ENCODE results near the gene KHDRBS2. TPM values are rescaled to one million over a fixed set of nuclear protein-coding genes. Genes with fewer than 3 reads are reported as not detected.
A peak's percentile ranks its signal among the peaks of the same experiment; 100 is the strongest.

KHDRBS2 gene
- total RNA-seq, 6 donors from 2014 or later = 5.4 to 48.2 (median 17.9) TPM

DNA sequence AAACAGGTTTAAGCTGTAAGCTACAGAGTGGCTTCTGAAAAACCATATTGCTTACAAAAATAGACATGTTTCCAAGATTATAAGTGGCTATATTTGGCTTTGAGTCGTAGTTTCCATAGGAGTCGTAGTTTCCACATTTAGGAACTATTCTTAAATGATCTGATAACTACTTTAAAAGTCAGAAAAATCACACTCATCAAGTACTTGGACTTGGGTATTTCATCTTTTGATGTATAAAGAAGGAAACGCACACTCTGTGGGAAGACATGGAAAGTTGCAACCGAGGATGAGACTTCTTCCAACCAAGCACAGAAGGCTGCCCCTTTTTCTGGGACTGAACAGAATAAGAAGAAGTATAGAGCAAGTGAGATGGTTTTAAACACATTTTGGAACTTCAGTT is 118.3 kb downstream of the KHDRBS2 start:
- no peak for DNase-seq
- no peaks in the 10 kb centered on the region for H3K4me1 ChIP-seq
- 71 to 76% methylated on average over 4 of the region's 4 CpGs for WGBS, 2 donors
- H3K27me3 ChIP-seq = no peaks in the 10 kb centered on the region
- ATAC-seq (ENCODE audit: low FRiP score in 2 of 2) = no peak
- no peaks in the 10 kb centered on the region for H3K36me3 ChIP-seq
- H3K9me3 ChIP-seq = peaks cover 0 to 3% (median 0%) of the 10 kb centered on the region in 4 donors
- no peak overlapping the region for H3K4me3 ChIP-seq
- TF ChIP-seq POLR2AphosphoS5 (IDR thresholded peaks at IDR 0.05) (no peak), EP300 (IDR thresholded peaks at IDR 0.05) (no peak), POLR2A (IDR thresholded peaks at IDR 0.05) (no peak), CTCF (IDR thresholded peaks at IDR 0.05) (no peak)
- no peak overlapping the region for H3K27ac ChIP-seq

DNA sequence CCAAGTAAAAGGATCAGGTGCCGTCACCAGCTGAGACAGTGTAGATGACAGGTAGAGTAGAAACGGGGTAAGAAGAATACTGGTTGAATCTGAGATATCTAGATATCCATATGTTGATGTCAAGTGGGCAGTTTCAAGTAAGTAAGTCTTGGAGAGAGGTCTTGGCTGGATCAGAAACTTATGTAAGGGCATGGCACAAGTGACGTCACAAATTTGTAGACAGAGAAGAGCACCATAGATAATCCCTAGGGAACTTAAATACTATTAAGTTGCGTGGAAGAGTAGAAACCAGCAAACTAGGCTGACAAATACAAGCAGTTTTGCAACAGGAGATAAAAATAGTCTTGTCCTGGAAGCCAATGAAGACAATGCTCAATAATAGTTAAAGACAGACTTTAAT is 123.2 kb downstream of the KHDRBS2 start:
- H3K36me3 ChIP-seq = no peaks in the 10 kb centered on the region
- H3K9me3 ChIP-seq = peaks cover 0 to 9% (median 3%) of the 10 kb centered on the region in 4 donors
- DNase-seq (no peak), ATAC-seq (ENCODE audit: low FRiP score in 2 of 2) (no peak)
- H3K4me3 ChIP-seq = no peak overlapping the region
- no peaks in the 10 kb centered on the region for H3K27me3 ChIP-seq
- no peaks in the 10 kb centered on the region for H3K4me1 ChIP-seq
- 88 to 96% methylated on average over 4 of the region's 4 CpGs for WGBS, 2 donors
- TF ChIP-seq POLR2A (IDR thresholded peaks at IDR 0.05) (no peak), POLR2AphosphoS5 (IDR thresholded peaks at IDR 0.05) (no peak), CTCF (IDR thresholded peaks at IDR 0.05) (no peak), EP300 (IDR thresholded peaks at IDR 0.05) (no peak)
- no peak overlapping the region for H3K27ac ChIP-seq

DNA sequence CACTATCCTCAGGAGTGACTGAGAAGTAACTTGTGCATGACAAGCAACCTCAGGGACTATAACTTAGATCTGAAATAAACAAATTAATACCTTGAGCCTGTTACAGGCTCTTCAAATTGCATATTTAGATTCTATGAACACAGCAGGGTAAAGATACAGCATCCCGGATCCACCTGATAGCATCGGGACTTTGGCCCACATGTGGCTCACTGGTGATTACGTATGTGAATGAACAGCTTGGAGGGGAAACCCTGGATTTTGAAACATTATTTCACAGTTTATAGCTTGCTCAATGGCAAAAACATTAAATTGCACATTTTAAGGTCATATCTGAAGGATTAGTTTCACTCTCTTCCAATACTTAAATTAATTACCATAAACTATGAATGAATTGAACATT is 133.2 kb downstream of the KHDRBS2 start:
- ATAC-seq (ENCODE audit: low FRiP score in 2 of 2) (no peak), DNase-seq (no peak)
- Histone ChIP-seq H3K4me1 (peaks cover 0 to 6% (median under 1%) of the 10 kb centered on the region in 4 donors), H3K27ac (no peak overlapping the region), H3K27me3 (no peaks in the 10 kb centered on the region), H3K36me3 (no peaks in the 10 kb centered on the region), H3K4me3 (no peak overlapping the region), H3K9me3 (no peaks in the 10 kb centered on the region)
- WGBS, 2 donors = 82 to 86% methylated on average over 3 of the region's 3 CpGs
- TF ChIP-seq POLR2A (IDR thresholded peaks at IDR 0.05) (no peak), EP300 (IDR thresholded peaks at IDR 0.05) (no peak), CTCF (IDR thresholded peaks at IDR 0.05) (no peak), POLR2AphosphoS5 (IDR thresholded peaks at IDR 0.05) (no peak)

GRCh38 chr6:62150048-62150663 is 135.9 kb downstream of the KHDRBS2 start:
- ATAC-seq (ENCODE audit: low FRiP score in 2 of 2) (peak in 1 of 2 donors; percentile 64), DNase-seq (peak in 1 of 2 donors; percentile 24)
- no peaks in the 10 kb centered on the region for H3K27me3 ChIP-seq

More at GRCh38 chr6:62150048-62150663, 135.9 kb downstream of the KHDRBS2 start:
- TF ChIP-seq CTCF (IDR thresholded peaks at IDR 0.05) (peak; percentile 17 to 60 (median 48)), POLR2AphosphoS5 (IDR thresholded peaks at IDR 0.05) (no peak)
- H3K27ac ChIP-seq = no peak overlapping the region
- WGBS, 2 donors = 59 to 68% methylated on average over 3 of the region's 3 CpGs
- H3K4me3 ChIP-seq = no peak overlapping the region
- H3K4me1 ChIP-seq = peaks cover 7 to 11% (median 9%) of the 10 kb centered on the region in 4 donors
- H3K9me3 ChIP-seq = no peaks in the 10 kb centered on the region
- H3K36me3 ChIP-seq = no peaks in the 10 kb centered on the region
